GM10847 (cell line): ENCODE measurements around the gene GDPD3.

ENCODE experiments used
- POLR2A ChIP-seq: IDR thresholded peaks from 2 replicates; pipeline ENCODE4 v1.6.1; 2011; ENCODE audit not compliant: insufficient read length; ENCODE audit errors: extremely low read depth

Gene GDPD3

GRCh38 chr16:30063278-30063892, 50.0 kb downstream of the GDPD3 start:
- TF ChIP-seq POLR2A: no peak

GRCh38 chr16:30060836-30061554, 52.3 kb downstream of the GDPD3 start:
- TF ChIP-seq POLR2A: no peak

GRCh38 chr16:30060346-30060745, 53.0 kb downstream of the GDPD3 start:
- no peak for TF ChIP-seq POLR2A

GRCh38 chr16:30054959-30055553, 58.3 kb downstream of the GDPD3 start:
- no peak for TF ChIP-seq POLR2A
